Prostate gland (tissue), 2 donors: ENCODE data around the gene TYMS.

Experiments
- POLR2AphosphoS5 ChIP-seq: sonication (generic); formaldehyde crosslinking; IDR thresholded peaks from one replicate; pipeline ENCODE4 v1.6.1; 2017; ENCODE audit warnings: antibody characterized with exemption
- TF ChIP-seq, protein P1 (sequence below), 4 experiments: fragments of 200-600 bp in 2 of 4; fragments of 450-650 bp in 2 of 4; sonication (generic) in 2 of 4; IDR thresholded peaks; 1 replicate in 3 of 4; 2 replicates in 1 of 4; pipeline ENCODE4 v1.5.1; 2016 to 2019; ENCODE audit warnings: antibody characterized with exemption in 4 of 4, mild to moderate bottlenecking in 2 of 4, moderate library complexity in 2 of 4

DNA sequence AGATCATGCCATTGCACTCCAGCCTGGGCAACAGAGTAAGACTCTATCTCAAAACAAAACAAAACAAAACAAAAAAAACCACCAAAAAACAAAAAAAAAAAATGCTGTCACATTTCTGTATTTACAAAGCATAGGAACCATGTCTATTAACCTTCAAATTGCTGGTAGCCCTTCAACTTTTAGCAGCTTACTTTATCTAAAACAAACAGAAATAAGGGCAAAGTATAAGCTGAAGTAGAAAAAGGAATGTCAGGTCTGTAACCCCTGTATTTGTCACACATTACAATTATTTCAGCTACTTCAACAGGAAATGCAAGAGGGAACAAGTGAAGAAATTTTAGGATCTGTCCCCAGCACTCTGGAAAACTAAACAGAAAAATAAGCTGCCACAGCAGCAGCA, 25.4 kb downstream of the TYMS start:
- TF ChIP-seq, protein P1, sequence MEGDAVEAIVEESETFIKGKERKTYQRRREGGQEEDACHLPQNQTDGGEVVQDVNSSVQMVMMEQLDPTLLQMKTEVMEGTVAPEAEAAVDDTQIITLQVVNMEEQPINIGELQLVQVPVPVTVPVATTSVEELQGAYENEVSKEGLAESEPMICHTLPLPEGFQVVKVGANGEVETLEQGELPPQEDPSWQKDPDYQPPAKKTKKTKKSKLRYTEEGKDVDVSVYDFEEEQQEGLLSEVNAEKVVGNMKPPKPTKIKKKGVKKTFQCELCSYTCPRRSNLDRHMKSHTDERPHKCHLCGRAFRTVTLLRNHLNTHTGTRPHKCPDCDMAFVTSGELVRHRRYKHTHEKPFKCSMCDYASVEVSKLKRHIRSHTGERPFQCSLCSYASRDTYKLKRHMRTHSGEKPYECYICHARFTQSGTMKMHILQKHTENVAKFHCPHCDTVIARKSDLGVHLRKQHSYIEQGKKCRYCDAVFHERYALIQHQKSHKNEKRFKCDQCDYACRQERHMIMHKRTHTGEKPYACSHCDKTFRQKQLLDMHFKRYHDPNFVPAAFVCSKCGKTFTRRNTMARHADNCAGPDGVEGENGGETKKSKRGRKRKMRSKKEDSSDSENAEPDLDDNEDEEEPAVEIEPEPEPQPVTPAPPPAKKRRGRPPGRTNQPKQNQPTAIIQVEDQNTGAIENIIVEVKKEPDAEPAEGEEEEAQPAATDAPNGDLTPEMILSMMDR (IDR thresholded peaks at IDR 0.05): no peak
- TF ChIP-seq POLR2AphosphoS5: no peak
